ENCODE results near the gene AGRN. TPM values are rescaled to one million over a fixed set of nuclear protein-coding genes. Genes with fewer than 3 reads are reported as not detected.
A peak's percentile ranks its signal among the peaks of the same experiment; 100 is the strongest.

AGRN gene
- polyA plus RNA-seq, 3 donors: 0.06 to 4.7 (median 0.43) TPM

GRCh38 chr1:1037366-1038327, 17.7 kb downstream of the AGRN start:
- Histone ChIP-seq H3K27me3 (ENCODE audit: control insufficient read depth in 2 of 2, insufficient read depth in 2 of 2, low read length in 2 of 2) (peaks cover 11 to 61% of the 10 kb centered on the region in 2 donors), H2AFZ (ENCODE audit: insufficient read depth, low read depth, low read length, poor library complexity, severe bottlenecking) (no peak overlapping the region), H3K36me3 (replicated peaks in 1 of 2; ENCODE audit: control insufficient read depth in 1 of 2, insufficient read depth in 2 of 2, low read length in 2 of 2) (no peaks in the 10 kb centered on the region), H3K4me2 (replicated peaks; ENCODE audit: extremely low read depth, low read length, poor library complexity, severe bottlenecking) (no peak overlapping the region), H3K9ac (ENCODE audit: insufficient read depth, low read length, poor library complexity, severe bottlenecking) (no peak overlapping the region), H4K20me1 (ENCODE audit: insufficient read depth, low read length) (no peaks in the 10 kb centered on the region), H3K4me1 (ENCODE audit: control insufficient read depth in 1 of 2, insufficient read depth in 2 of 2, low read length in 2 of 2) (peaks cover 28 to 42% of the 10 kb centered on the region in 2 donors), H3K9me3 (replicated peaks in 1 of 2; ENCODE audit: control insufficient read depth in 1 of 2, insufficient read depth in 1 of 2, low read length in 2 of 2) (peaks cover 0 to 2% of the 10 kb centered on the region in 2 donors), H3K27ac (ENCODE audit: low read depth in 1 of 2, low read length in 2 of 2) (no peak overlapping the region), H3K79me2 (ENCODE audit: insufficient read depth, low read length) (no peaks in the 10 kb centered on the region), H3K4me3 (replicated peaks in 1 of 3; ENCODE audit: low read depth in 2 of 3, low read length in 3 of 3) (no peak overlapping the region)
- 84% methylated on average over 26 of the region's 30 CpGs for WGBS (ENCODE audit: insufficient coverage)
- TF ChIP-seq CTCF (IDR thresholded peaks at IDR 0.05): no peak
- Mint-ChIP-seq H3K27me3 (ENCODE audit: low read depth in 3 of 3) (peaks cover 40 to 79% (median 66%) of the 10 kb centered on the region in 3 donors), H3K4me1 (peaks cover 24% of the 10 kb centered on the region), H3K4me3 (no peak overlapping the region), H3K36me3 (peaks cover 0 to 2% of the 10 kb centered on the region in 2 donors), H3K9me3 (peaks cover 0 to 11% (median 6%) of the 10 kb centered on the region in 7 donors), H3K27ac (peak overlapping the region in 2 of 7 donors; percentile 52 to 56)
- intact Hi-C loops (cut with micrococcal nuclease): loop anchor here in 1 of 2 donors (10.0 kb wide), 2 partner anchors 77 to 197 kb away; partner anchors contain the start of genes B3GALT6, C1orf159 and SDF4
- no peak for DNase-seq

- peak overlapping the region; percentile 84 for H3K4me2 ChIP-seq (replicated peaks; ENCODE audit: extremely low read depth, low read length, poor library complexity, severe bottlenecking)
- no peak overlapping the region for H2AFZ ChIP-seq (ENCODE audit: insufficient read depth, low read depth, low read length, poor library complexity, severe bottlenecking)
- no peaks in the 10 kb centered on the region for H3K79me2 ChIP-seq (ENCODE audit: insufficient read depth, low read length)
- no peaks in the 10 kb centered on the region for H3K9me3 ChIP-seq (replicated peaks in 1 of 2; ENCODE audit: control insufficient read depth in 1 of 2, insufficient read depth in 1 of 2, low read length in 2 of 2)
- peaks cover 0 to 2% of the 10 kb centered on the region in 2 donors for H3K36me3 Mint-ChIP-seq
- peaks cover 24% of the 10 kb centered on the region for H3K4me1 Mint-ChIP-seq
- peaks cover 39 to 75% (median 63%) of the 10 kb centered on the region in 3 donors for H3K27me3 Mint-ChIP-seq (ENCODE audit: low read depth in 3 of 3)
- peak overlapping the region in 1 of 2 donors; percentile 78 for H3K4me3 Mint-ChIP-seq
- intact Hi-C loops (cut with micrococcal nuclease): loop anchor here in 1 of 2 donors (10.0 kb wide), 2 partner anchors 76 to 196 kb away; partner anchors contain the start of genes B3GALT6, C1orf159 and SDF4
- peaks cover 24 to 34% of the 10 kb centered on the region in 2 donors for H3K4me1 ChIP-seq (ENCODE audit: control insufficient read depth in 1 of 2, insufficient read depth in 2 of 2, low read length in 2 of 2)
- H3K27ac Mint-ChIP-seq: peak overlapping the region in 4 of 7 donors; percentile 11 to 83 (median 50)
- peaks cover 0 to 13% (median 6%) of the 10 kb centered on the region in 7 donors for H3K9me3 Mint-ChIP-seq
- no peaks in the 10 kb centered on the region for H4K20me1 ChIP-seq (ENCODE audit: insufficient read depth, low read length)
- H3K4me3 ChIP-seq (replicated peaks in 1 of 3; ENCODE audit: low read depth in 2 of 3, low read length in 3 of 3): peak overlapping the region in 1 of 3 experiments; percentile 70
- WGBS (ENCODE audit: insufficient coverage): 67% methylated on average over 3 of the region's 6 CpGs
- H3K27me3 ChIP-seq (ENCODE audit: control insufficient read depth in 2 of 2, insufficient read depth in 2 of 2, low read length in 2 of 2): peaks cover 11 to 56% of the 10 kb centered on the region in 2 donors
- TF ChIP-seq CTCF (IDR thresholded peaks at IDR 0.05): no peak
- H3K9ac ChIP-seq (ENCODE audit: insufficient read depth, low read length, poor library complexity, severe bottlenecking): peak overlapping the region; percentile 36
- H3K36me3 ChIP-seq (replicated peaks in 1 of 2; ENCODE audit: control insufficient read depth in 1 of 2, insufficient read depth in 2 of 2, low read length in 2 of 2): no peaks in the 10 kb centered on the region
- peak overlapping the region in 1 of 2 donors; percentile 48 for H3K27ac ChIP-seq (ENCODE audit: low read depth in 1 of 2, low read length in 2 of 2)
- peak; percentile 52 to 84 (median 75) for DNase-seq
These were observed 18.8 kb downstream of the AGRN start for GRCh38 chr1:1038694-1039093.

Data from CD14-positive monocyte (primary cell).